SH-SY5Y (cell line): ENCODE measurements around the gene GPR31.

ENCODE experiments used
- GATA2 ChIP-seq: IDR thresholded peaks from 2 replicates; pipeline ENCODE4 v1.6.1; 2011; ENCODE audit warnings: mild to moderate bottlenecking, low read depth, low read length
- GATA3 ChIP-seq: IDR thresholded peaks from 2 replicates; pipeline ENCODE4 v1.6.1; 2011; ENCODE audit warnings: low read depth, mild to moderate bottlenecking, low read length, moderate library complexity

DNA sequence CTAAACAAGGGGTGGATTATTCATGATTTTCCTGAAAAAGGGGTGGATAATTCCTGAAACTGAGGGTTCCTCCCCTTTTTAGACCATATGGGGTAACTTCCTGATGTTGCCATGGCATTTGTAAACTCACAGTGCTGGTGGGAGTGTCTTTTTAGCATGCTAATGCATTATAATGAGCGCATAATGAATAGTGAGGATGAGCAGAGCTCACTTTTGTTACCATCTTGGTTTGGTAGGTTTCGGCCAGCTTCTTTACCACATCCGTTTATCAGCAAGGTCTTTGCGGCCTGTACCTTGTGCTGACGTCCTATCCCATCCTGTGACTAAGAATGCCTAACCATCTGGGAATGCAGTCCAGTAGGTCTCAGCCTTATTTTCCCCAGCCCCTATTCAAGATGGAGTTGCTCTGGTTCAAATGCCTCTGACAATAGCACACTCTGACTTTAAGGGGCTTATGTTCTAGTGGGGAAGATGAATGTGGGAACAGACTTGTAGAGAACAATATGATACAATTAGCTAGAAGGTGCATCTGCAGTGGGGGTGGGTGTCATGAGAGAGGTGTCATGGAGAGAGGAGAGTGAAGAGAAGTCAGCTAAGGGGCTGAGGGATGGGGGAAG is 4.2 kb upstream of the GPR31 start:
- TF ChIP-seq GATA3, result no peak
- no peak for TF ChIP-seq GATA2
